ENCODE results near the gene BCAS3. TPM values are rescaled to one million over a fixed set of nuclear protein-coding genes. Genes with fewer than 3 reads are reported as not detected.

Gene BCAS3
- total RNA-seq, 4 donors from 2014 or later: 13.0 to 27.8 (median 20.7) TPM

DNA sequence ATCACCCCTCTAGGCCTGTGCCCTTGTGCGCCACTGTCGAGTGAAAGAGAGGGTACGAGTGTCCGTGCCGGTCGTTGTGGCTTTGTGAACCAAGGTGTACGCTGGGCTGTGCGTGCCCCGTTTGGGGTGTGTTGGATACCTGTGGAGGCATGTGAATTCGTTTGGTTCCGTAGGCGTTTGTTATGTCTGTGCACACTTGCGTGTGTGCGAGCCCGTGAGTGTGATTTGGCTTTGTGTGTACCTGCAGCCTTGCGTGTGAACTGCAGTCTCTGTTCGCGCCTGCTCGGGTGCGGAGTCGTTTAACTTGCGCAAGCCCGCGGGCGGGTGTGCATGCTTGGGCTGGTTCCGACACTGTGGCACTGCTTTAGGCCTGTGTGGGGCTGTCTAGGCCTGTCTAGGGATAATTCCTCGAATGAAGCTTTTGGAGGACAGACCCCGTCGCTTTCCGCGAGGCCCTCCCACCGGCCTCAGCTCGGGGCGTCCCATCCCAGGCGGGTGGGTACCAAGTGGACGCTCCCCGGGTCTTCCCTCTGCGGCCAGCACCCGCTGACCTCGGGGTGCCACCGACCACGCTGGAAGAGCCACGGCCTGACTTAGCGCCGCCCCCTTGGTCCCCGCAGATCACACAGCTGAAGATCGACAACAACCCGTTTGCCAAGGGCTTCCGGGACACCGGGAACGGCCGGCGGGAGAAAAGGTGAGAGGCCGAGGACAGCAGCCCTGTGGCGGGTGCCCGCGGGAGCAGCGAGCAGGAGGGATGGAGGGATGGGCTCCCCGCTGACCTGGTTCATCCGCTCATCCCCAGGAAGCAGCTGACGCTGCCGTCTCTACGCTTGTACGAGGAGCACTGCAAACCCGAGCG is 726.4 kb downstream of the BCAS3 start:
- Histone ChIP-seq H3K36me3 (peaks cover 0 to 14% (median 0%) of the 10 kb centered on the region in 3 donors), H3K27me3 (peaks cover 26 to 100% (median 40%) of the 10 kb centered on the region in 4 donors), H3K9me3 (no peaks in the 10 kb centered on the region), H3K4me1 (peaks cover 38 to 94% (median 39%) of the 10 kb centered on the region in 3 donors), H3K4me3 (peak overlapping the region; percentile 38 to 81 (median 53)), H3K27ac (peak overlapping the region; percentile 79 to 91 (median 84))
- intact Hi-C loops (cut with DNase I): no loop called here
- 16 to 20% methylated on average over 2 to 13 of the region's 66 CpGs for WGBS, 2 donors
- TF ChIP-seq POLR2A (IDR thresholded peaks at IDR 0.05) (no peak), CTCF (IDR thresholded peaks at IDR 0.05) (peak in 2 of 6 experiments; percentile 10 to 18)
- no peak for DNase-seq

GRCh38 chr17:61404663-61404912 is 726.9 kb downstream of the BCAS3 start:
- peak overlapping the region; percentile 38 to 81 (median 53) for H3K4me3 ChIP-seq
- TF ChIP-seq POLR2A (IDR thresholded peaks at IDR 0.05) (no peak), CTCF (IDR thresholded peaks at IDR 0.05) (no peak)
- H3K36me3 ChIP-seq: peaks cover 0 to 14% (median 0%) of the 10 kb centered on the region in 3 donors
- peaks cover 35 to 94% (median 37%) of the 10 kb centered on the region in 3 donors for H3K4me1 ChIP-seq
- H3K9me3 ChIP-seq: no peaks in the 10 kb centered on the region
- peaks cover 21 to 100% (median 37%) of the 10 kb centered on the region in 4 donors for H3K27me3 ChIP-seq
- peak overlapping the region; percentile 79 to 91 (median 84) for H3K27ac ChIP-seq
- WGBS, 2 donors: no CpG with 5 or more reads among the region's 27 CpGs
- intact Hi-C loops (cut with DNase I): no loop called here
- no peak for DNase-seq

- 35 to 42% methylated on average over 5 to 17 of the region's 71 CpGs for WGBS, 2 donors
- peak overlapping the region; percentile 38 to 81 (median 53) for H3K4me3 ChIP-seq
- peaks cover 0 to 14% (median 0%) of the 10 kb centered on the region in 3 donors for H3K36me3 ChIP-seq
- no peaks in the 10 kb centered on the region for H3K9me3 ChIP-seq
- no peak for TF ChIP-seq CTCF (IDR thresholded peaks at IDR 0.05)
- no peak for TF ChIP-seq POLR2A (IDR thresholded peaks at IDR 0.05)
- peak overlapping the region; percentile 79 to 91 (median 84) for H3K27ac ChIP-seq
- no peak for DNase-seq
- intact Hi-C loops (cut with DNase I): no loop called here
- H3K27me3 ChIP-seq: peaks cover 21 to 100% (median 36%) of the 10 kb centered on the region in 4 donors
- H3K4me1 ChIP-seq: peaks cover 33 to 95% (median 39%) of the 10 kb centered on the region in 3 donors
Measured at GRCh38 chr17:61404913-61405685, 727.4 kb downstream of the BCAS3 start.

DNA sequence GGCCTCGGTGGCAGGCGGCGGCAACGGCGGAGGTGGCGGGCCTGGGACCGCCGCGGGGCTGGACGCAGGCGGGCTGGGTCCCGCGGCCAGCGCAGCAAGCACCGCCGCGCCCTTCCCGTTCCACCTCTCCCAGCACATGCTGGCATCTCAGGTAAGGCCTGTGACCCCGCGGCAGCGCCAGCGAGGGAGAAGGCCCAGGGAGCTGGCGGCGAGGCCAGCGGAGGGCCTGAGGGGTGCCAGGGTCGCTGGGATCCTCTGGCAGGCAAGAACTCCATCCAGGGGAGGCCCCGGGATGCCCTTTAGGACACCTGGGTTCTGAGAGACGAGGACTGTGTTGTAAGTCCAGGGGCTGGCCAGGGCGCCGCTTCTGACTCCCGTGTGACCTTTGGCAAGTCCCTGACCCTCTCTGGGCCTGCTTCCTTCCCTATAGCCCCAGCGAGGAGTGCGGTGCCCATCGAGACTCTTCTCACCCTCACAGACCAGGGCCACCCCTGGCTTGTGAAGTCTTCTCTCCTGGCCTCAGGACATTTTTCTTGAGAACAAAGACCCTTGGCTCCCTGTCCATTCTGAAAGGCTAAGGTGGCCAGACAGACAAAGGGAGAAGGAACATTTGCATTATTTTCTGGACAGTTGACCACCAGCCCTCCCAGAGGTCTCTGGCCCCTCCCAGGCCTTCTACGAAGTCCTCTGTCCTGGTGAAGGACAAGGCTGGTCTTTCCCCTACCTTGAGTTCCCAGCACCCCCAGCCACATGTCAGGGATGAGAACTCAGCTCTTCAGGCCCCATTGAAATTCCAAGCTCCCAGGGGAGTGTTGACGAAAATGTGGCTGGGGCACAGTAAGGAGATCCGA is 728.3 kb downstream of the BCAS3 start:
- Histone ChIP-seq H3K36me3 (peaks cover 0 to 14% (median 0%) of the 10 kb centered on the region in 3 donors), H3K4me1 (peaks cover 29 to 96% (median 38%) of the 10 kb centered on the region in 3 donors), H3K27me3 (peaks cover 16 to 100% (median 33%) of the 10 kb centered on the region in 4 donors), H3K4me3 (peak overlapping the region in 3 of 4 donors; percentile 53 to 81 (median 53)), H3K27ac (peak overlapping the region; percentile 79 to 91 (median 84)), H3K9me3 (no peaks in the 10 kb centered on the region)
- DNase-seq: no peak
- no peak for TF ChIP-seq CTCF (IDR thresholded peaks at IDR 0.05)
- TF ChIP-seq POLR2A (IDR thresholded peaks at IDR 0.05): no peak
- intact Hi-C loops (cut with DNase I): no loop called here
- 37 to 47% methylated on average over 4 to 12 of the region's 37 CpGs for WGBS, 2 donors
